Esophagus squamous epithelium (tissue), 5 donors: ENCODE measurements around the gene HSBP1. TPM values are rescaled to one million over a fixed set of nuclear protein-coding genes. Genes with fewer than 3 reads are reported as not detected.

Source experiments
- DNase-seq: peaks from one replicate; lab custom pipeline; 2025; lab: John Stamatoyannopoulos, UW
- H3K27ac ChIP-seq, 4 donors: fragments of 200-600 bp; sonication (generic); one replicate each; pipeline ENCODE4 v1.5.1; 2016 to 2019; ENCODE audit warnings: mild to moderate bottlenecking in 1 of 4
- H3K27me3 ChIP-seq, 4 donors: fragments of 200-600 bp; sonication (generic); 1 replicate in 3 of 4; 2 replicates in 1 of 4; pipeline versions ENCODE4 v1.5.1 to v1.6.0; 2017 to 2021; ENCODE audit warnings: antibody characterized with exemption in 1 of 4
- H3K36me3 ChIP-seq, 3 donors: fragments of 200-600 bp; sonication (generic); one replicate each; pipeline ENCODE4 v1.5.1; 2016 to 2019
- H3K4me1 ChIP-seq, 3 donors: fragments of 200-600 bp; sonication (generic); one replicate each; pipeline ENCODE4 v1.5.1; 2017 to 2019
- H3K4me3 ChIP-seq, 4 donors: fragments of 200-600 bp; sonication (generic); 1 replicate in 3 of 4; 2 replicates in 1 of 4; pipeline ENCODE4 v1.5.1; 2016 to 2019; ENCODE audit warnings: mild to moderate bottlenecking in 2 of 4, moderate library complexity in 1 of 4
- H3K9me3 ChIP-seq, 3 donors: fragments of 200-600 bp; sonication (generic); one replicate each; pipeline ENCODE4 v1.5.1; 2016 to 2019
- CTCF ChIP-seq, 6 experiments: fragments of 450-650 bp in 4 of 6; fragments of 200-600 bp in 2 of 6; sonication (generic) in 2 of 6; IDR thresholded peaks; one replicate each; pipeline ENCODE4 v1.5.1; 2016 to 2019; ENCODE audit warnings: antibody characterized with exemption in 6 of 6, mild to moderate bottlenecking in 4 of 6, moderate library complexity in 4 of 6
- POLR2A ChIP-seq, 4 donors: fragments of 450-650 bp; IDR thresholded peaks; one replicate each; pipeline ENCODE4 v1.6.1; 2017; ENCODE audit warnings: antibody characterized with exemption in 4 of 4, mild to moderate bottlenecking in 4 of 4, moderate library complexity in 3 of 4
- WGBS, 2 donors: methylation state at CpG; one replicate each; pipeline ENCODE4 v1.1.5; 2018; 5-methylcytosine and 5-hydroxymethylcytosine counted together
- intact Hi-C: fragments of 100-400 bp; cut with DNase I; formaldehyde crosslinking; loops from one replicate; pipeline ENCODE4 v1.15.0; 2022
- total RNA-seq, 4 donors: library from RNA; depleted of rRNA; stranded (reverse); fragments of >200 nt; gene quantifications; one replicate each; pipeline ENCODE4 v1.1.0, GENCODE V29; 2016
- donor health status: DM: yes; HTN: yes; CAD: no.

HSBP1 gene
- total RNA-seq, 4 donors from 2014 or later, result 18.2 to 32.4 (median 23.3) TPM

- Histone ChIP-seq H3K27ac (no peak overlapping the region), H3K4me1 (peaks cover 0 to 10% (median 0%) of the 10 kb centered on the region in 3 donors), H3K4me3 (no peak overlapping the region), H3K36me3 (no peaks in the 10 kb centered on the region), H3K27me3 (peaks cover 0 to 10% (median 0%) of the 10 kb centered on the region in 4 donors), H3K9me3 (no peaks in the 10 kb centered on the region)
- DNase-seq, result no peak
- intact Hi-C loops, result no loop called here
- WGBS, 2 donors, result 82 to 88% methylated on average over 10 to 13 of the region's 33 CpGs
- TF ChIP-seq POLR2A (IDR thresholded peaks at IDR 0.05) (no peak), CTCF (IDR thresholded peaks at IDR 0.05) (no peak)
Measured at GRCh38 chr16:83830091-83830768, 22.5 kb downstream of the HSBP1 start.

GRCh38 chr16:83830769-83831455 lies 23.1 kb downstream of the HSBP1 start:
- 74 to 76% methylated on average over 12 of the region's 13 CpGs for WGBS, 2 donors
- TF ChIP-seq CTCF (IDR thresholded peaks at IDR 0.05) (no peak), POLR2A (IDR thresholded peaks at IDR 0.05) (no peak)
- H3K9me3 ChIP-seq, result no peaks in the 10 kb centered on the region
- no peak for DNase-seq
- peaks cover 0 to 10% (median 0%) of the 10 kb centered on the region in 4 donors for H3K27me3 ChIP-seq
- peaks cover 0 to 8% (median 0%) of the 10 kb centered on the region in 3 donors for H3K4me1 ChIP-seq
- H3K4me3 ChIP-seq, result no peak overlapping the region
- no peak overlapping the region for H3K27ac ChIP-seq
- intact Hi-C loops, result no loop called here
- no peaks in the 10 kb centered on the region for H3K36me3 ChIP-seq

GRCh38 chr16:83831456-83831987 lies 23.7 kb downstream of the HSBP1 start:
- H3K9me3 ChIP-seq, result no peaks in the 10 kb centered on the region
- intact Hi-C loops, result no loop called here
- WGBS, 2 donors, result 32 to 47% methylated on average over 5 of the region's 5 CpGs
- peaks cover 0 to 1% (median 0%) of the 10 kb centered on the region in 3 donors for H3K4me1 ChIP-seq
- no peaks in the 10 kb centered on the region for H3K36me3 ChIP-seq
- H3K27me3 ChIP-seq, result peaks cover 0 to 10% (median 0%) of the 10 kb centered on the region in 4 donors
- TF ChIP-seq CTCF (IDR thresholded peaks at IDR 0.05) (no peak), POLR2A (IDR thresholded peaks at IDR 0.05) (no peak)
- no peak overlapping the region for H3K4me3 ChIP-seq
- DNase-seq, result no peak
- no peak overlapping the region for H3K27ac ChIP-seq

- Histone ChIP-seq H3K4me3 (no peak overlapping the region), H3K36me3 (no peaks in the 10 kb centered on the region), H3K4me1 (no peaks in the 10 kb centered on the region), H3K9me3 (no peaks in the 10 kb centered on the region), H3K27me3 (peaks cover 0 to 10% (median 0%) of the 10 kb centered on the region in 4 donors), H3K27ac (no peak overlapping the region)
- intact Hi-C loops, result no loop called here
- TF ChIP-seq CTCF (IDR thresholded peaks at IDR 0.05), result no peak
- TF ChIP-seq POLR2A (IDR thresholded peaks at IDR 0.05), result no peak
- no peak for DNase-seq
- 83 to 94% methylated on average over 1 to 2 of the region's 2 CpGs for WGBS, 2 donors
Measured at GRCh38 chr16:83833921-83834320, 26.1 kb downstream of the HSBP1 start.
